GM23248 (cell line): ENCODE data around the gene ALDOB.

Experiments used
- EZH2 ChIP-seq: fragments of 200-600 bp; sonication (generic); IDR thresholded peaks from 2 replicates; pipeline ENCODE4 v1.6.1; 2018; ENCODE audit warnings: antibody characterized with exemption, mild to moderate bottlenecking; ENCODE audit not compliant: insufficient read depth, poor library complexity, severe bottlenecking
- EZH2phosphoT487 ChIP-seq: fragments of 200-600 bp; sonication (generic); IDR thresholded peaks from 2 replicates; pipeline ENCODE4 v1.6.1; 2018; ENCODE audit warnings: antibody characterized with exemption, moderate library complexity, mild to moderate bottlenecking, low read depth; ENCODE audit not compliant: insufficient read depth

DNA sequence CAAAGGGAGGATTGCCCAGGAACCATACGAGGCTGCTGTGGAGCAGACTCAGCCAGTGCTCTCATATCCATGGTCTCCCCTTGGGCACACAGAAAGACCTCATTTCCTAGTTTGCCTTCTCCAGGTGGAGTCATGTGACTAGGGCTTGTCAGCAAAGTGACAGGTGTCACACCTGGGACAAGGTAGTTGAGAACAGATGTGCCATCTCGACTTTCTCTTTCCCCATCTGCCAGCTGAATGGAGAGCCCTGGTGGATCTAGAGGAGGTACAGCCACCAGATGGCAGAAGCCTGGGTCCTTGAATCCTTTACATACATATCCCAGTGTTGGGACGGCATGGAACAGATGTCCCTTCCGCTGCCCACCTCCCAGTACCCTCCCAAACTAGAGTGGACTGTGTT, 42.9 kb upstream of the ALDOB start:
- TF ChIP-seq EZH2phosphoT487 (no peak), EZH2 (no peak)
